ENCODE measurements around the gene ZNF407. TPM values are rescaled to one million over a fixed set of nuclear protein-coding genes. Genes with fewer than 3 reads are reported as not detected.

Gene ZNF407
- total RNA-seq, 1 donor from 2014 or later = 26.7 TPM

DNA sequence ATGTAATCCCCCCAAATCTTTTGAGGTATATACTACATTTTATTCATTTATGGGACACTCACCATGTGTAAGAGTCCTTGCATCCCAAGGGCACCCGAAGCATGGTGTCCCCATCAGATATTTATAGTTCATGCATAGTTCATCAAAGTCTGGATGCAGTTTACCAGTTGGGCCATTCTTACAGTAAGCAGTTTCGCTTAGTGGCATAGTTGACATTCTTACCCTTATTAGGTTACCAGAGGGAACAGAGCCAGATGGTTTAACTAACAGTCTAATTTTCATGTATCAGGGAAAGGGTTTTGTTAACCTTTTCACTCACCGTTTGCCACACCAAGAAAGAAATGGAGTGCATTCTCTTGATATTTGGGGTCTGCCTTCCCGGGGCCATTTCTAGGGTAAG is 7.1 kb downstream of the ZNF407 start:
- Mint-ChIP-seq H3K27ac (no peak overlapping the region), H3K4me3 (no peak overlapping the region), H3K9me3 (no peaks in the 10 kb centered on the region), H3K36me3 (ENCODE audit: low read depth) (peaks cover 3% of the 10 kb centered on the region), H3K27me3 (no peaks in the 10 kb centered on the region), H3K4me1 (peaks cover 7% of the 10 kb centered on the region)
- intact Hi-C loops (cut with micrococcal nuclease) = no loop called here
- TF ChIP-seq, protein P1, sequence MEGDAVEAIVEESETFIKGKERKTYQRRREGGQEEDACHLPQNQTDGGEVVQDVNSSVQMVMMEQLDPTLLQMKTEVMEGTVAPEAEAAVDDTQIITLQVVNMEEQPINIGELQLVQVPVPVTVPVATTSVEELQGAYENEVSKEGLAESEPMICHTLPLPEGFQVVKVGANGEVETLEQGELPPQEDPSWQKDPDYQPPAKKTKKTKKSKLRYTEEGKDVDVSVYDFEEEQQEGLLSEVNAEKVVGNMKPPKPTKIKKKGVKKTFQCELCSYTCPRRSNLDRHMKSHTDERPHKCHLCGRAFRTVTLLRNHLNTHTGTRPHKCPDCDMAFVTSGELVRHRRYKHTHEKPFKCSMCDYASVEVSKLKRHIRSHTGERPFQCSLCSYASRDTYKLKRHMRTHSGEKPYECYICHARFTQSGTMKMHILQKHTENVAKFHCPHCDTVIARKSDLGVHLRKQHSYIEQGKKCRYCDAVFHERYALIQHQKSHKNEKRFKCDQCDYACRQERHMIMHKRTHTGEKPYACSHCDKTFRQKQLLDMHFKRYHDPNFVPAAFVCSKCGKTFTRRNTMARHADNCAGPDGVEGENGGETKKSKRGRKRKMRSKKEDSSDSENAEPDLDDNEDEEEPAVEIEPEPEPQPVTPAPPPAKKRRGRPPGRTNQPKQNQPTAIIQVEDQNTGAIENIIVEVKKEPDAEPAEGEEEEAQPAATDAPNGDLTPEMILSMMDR (IDR thresholded peaks at IDR 0.05) = no peak
- no peak for ATAC-seq (ENCODE audit: low read depth)
- POLR2A ChIA-PET = no interaction called here
- DNase-seq = no peak
- CTCF ChIA-PET = no interaction called here

DNA sequence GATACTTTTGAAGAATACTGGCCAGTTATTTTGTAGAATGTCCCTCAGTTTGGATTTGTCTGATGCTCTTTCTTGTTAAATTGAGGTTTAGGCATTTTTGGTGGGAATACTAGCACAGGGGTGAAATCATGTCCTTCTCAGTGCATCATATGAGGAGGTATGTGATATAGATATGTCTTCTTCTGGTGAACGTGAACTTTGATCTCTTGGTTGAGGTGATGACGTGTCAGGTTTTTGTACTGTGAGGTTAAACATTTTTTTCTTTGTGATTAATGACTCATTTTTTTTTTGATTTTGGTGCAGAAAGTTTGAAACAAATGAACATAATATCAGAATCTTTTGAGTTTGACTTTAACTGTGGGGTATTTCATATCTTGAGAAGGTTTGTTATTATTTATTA is 11.0 kb downstream of the ZNF407 start:
- Mint-ChIP-seq H3K27ac (no peak overlapping the region), H3K9me3 (no peaks in the 10 kb centered on the region)
- CTCF ChIA-PET = no interaction called here

DNA sequence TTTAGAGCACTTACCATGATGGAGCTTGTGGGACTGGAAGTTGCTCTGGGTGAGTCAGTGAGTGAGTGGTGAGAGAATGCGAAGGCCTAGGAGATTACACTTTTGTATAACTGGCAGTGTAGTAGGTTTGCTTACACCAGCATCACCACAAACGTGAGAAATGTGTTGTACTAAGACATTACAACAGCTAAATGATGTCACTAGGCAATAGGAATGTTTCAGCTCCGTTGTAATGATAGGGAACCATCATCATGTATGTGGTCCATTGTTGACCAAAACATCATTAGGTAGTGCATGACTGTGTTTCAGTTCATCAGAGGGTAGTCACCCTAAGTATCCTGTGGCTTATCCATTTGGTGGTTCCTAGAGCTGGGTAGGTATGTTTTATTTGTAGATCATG is 11.9 kb downstream of the ZNF407 start:
- DNase-seq (no peak), ATAC-seq (ENCODE audit: low read depth) (no peak)
- no peaks in the 10 kb centered on the region for H3K9me3 Mint-ChIP-seq
- intact Hi-C loops (cut with micrococcal nuclease) = no loop called here
- H3K27ac Mint-ChIP-seq = no peak overlapping the region
- H3K27me3 Mint-ChIP-seq = no peaks in the 10 kb centered on the region
- CTCF ChIA-PET = no interaction called here
- no peak overlapping the region for H3K4me3 Mint-ChIP-seq
- POLR2A ChIA-PET = interaction anchor here (0.6 kb wide), 1 partner anchor 20 kb away, joined by 4 read pairs; no protein-coding TSS in a partner anchor
- H3K4me1 Mint-ChIP-seq = peaks cover 22% of the 10 kb centered on the region
- TF ChIP-seq, protein P1 (IDR thresholded peaks at IDR 0.05) = no peak
- no peaks in the 10 kb centered on the region for H3K36me3 Mint-ChIP-seq (ENCODE audit: low read depth)

More for the DNA sequence above, 11.0 kb downstream of the ZNF407 start:
- Mint-ChIP-seq H3K36me3 (ENCODE audit: low read depth) (peaks cover 2% of the 10 kb centered on the region), H3K4me1 (peaks cover 20% of the 10 kb centered on the region), H3K27me3 (no peaks in the 10 kb centered on the region), H3K4me3 (no peak overlapping the region)
- TF ChIP-seq, protein P1 (IDR thresholded peaks at IDR 0.05) = no peak
- POLR2A ChIA-PET = interaction anchor here (0.6 kb wide), 1 partner anchor 19 kb away, joined by 4 read pairs; no protein-coding TSS in a partner anchor
- intact Hi-C loops (cut with micrococcal nuclease) = no loop called here
- no peak for ATAC-seq (ENCODE audit: low read depth)
- DNase-seq = no peak

DNA sequence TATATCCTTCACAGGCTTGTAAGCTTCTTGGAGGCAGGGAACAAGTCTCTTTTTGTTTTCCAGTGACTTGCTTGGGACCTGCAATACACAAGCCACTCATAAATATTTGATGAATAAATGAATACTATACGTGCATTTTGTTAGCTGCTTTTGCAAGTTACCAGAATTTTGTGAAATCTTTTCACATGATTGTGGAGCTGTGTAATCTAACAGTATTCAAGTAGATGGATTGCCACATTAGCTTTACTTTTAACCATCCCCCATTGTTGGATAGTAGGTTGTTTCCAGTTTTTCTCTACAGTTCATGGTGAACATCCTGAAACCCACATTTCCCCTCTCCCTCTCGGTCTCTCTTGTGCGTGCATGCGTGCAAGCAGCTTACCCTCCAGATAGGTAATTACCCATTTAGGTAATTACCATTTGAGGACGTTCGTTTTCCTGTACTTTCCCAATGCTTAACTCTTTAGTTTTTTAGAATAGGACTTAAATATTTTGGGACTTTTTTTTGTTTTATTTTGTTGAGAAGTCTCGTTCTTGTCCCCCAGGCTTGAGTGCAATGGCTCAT is 12.5 kb downstream of the ZNF407 start:
- ChIA-PET POLR2A (no interaction called here), CTCF (no interaction called here)
- no peak overlapping the region for H3K4me3 Mint-ChIP-seq
- H3K9me3 Mint-ChIP-seq = no peaks in the 10 kb centered on the region
- intact Hi-C loops (cut with micrococcal nuclease) = no loop called here
- peaks cover 22% of the 10 kb centered on the region for H3K4me1 Mint-ChIP-seq
- no peaks in the 10 kb centered on the region for H3K27me3 Mint-ChIP-seq
- H3K27ac Mint-ChIP-seq = no peak overlapping the region
- no peaks in the 10 kb centered on the region for H3K36me3 Mint-ChIP-seq (ENCODE audit: low read depth)
- no peak for DNase-seq
- TF ChIP-seq, protein P1 (IDR thresholded peaks at IDR 0.05) = no peak
- no peak for ATAC-seq (ENCODE audit: low read depth)

DNA sequence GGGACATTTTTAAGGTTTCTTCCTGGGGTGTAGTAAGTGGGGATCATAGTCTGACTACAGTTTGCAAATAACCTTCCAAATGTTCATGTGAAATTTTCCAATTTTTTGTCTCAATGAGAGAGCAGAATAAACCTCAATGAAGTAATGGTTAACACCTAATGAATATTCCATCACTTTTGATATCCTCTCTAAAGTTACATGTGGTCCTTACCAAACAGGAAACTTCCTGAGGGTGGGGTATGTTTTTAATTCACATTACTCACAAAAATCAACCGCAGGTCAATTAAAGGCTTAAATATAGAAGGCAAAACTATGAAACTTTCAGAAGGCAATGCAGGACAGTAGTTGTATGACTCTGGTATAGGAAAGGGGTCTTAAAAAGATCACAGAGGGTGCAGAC is 13.2 kb downstream of the ZNF407 start:
- no peak overlapping the region for H3K27ac Mint-ChIP-seq
- TF ChIP-seq, protein P1 (IDR thresholded peaks at IDR 0.05) = no peak
- no peak overlapping the region for H3K4me3 Mint-ChIP-seq
- H3K9me3 Mint-ChIP-seq = no peaks in the 10 kb centered on the region
- ATAC-seq (ENCODE audit: low read depth) (no peak), DNase-seq (no peak)
- intact Hi-C loops (cut with micrococcal nuclease) = no loop called here
- CTCF ChIA-PET = no interaction called here
- H3K4me1 Mint-ChIP-seq = peaks cover 22% of the 10 kb centered on the region
- H3K36me3 Mint-ChIP-seq (ENCODE audit: low read depth) = no peaks in the 10 kb centered on the region
- H3K27me3 Mint-ChIP-seq = no peaks in the 10 kb centered on the region
- POLR2A ChIA-PET = no interaction called here
